GM21381 (cell line): ENCODE data around the gene EVI5L.
"Not testable (repeated sequence)": the region's sequence is repeated elsewhere in the genome, so short reads cannot be mapped to it uniquely, and the experiment has no call there.

Experiments
- ATAC-seq: cut with Tn5 transposase; IDR thresholded peaks from one replicate; pipeline ENCODE4 v1.9.1; 2021; ENCODE audit warnings: mild to moderate bottlenecking, moderate library complexity; ENCODE audit not compliant: unreplicated experiment

Gene EVI5L

DNA sequence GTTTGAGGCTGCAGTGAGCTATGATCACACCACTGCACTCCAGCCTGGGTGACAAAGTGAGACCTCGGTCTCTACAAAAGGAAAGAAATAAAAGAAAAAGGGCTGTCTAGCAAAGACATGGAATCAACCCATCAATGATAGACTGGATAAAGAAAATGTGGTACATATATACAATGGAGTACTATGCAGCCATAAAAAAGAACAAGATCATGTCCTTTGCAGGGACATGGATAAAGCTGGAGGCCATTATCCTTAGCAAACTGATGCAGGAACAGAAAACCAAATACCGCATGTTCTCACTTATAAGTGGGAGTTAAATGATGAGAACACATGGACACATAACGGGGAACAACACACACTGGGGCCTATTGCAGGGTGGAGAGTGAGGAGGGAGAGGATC lies 14.0 kb upstream of the EVI5L start:
- ATAC-seq, result not testable (repeated sequence)

DNA sequence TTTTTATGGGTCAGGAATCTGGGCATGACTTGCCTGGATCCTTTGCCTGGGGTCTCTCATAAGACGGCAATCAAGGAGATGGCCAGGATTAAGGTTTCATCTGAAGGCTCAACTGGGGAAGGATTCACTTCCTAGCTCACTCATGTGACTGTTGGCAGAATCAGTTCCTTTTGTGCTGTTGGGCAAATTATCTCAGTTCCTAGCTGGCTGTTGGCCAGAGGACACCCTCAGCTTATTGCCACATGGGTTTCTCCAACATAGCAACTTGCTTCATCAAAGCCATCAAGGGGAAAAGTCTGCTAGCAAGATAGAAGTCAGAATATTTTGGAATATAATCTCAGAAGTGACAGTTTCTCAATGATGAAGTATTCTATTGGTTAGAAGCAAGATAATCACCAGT lies 12.2 kb upstream of the EVI5L start:
- ATAC-seq, result no peak

DNA sequence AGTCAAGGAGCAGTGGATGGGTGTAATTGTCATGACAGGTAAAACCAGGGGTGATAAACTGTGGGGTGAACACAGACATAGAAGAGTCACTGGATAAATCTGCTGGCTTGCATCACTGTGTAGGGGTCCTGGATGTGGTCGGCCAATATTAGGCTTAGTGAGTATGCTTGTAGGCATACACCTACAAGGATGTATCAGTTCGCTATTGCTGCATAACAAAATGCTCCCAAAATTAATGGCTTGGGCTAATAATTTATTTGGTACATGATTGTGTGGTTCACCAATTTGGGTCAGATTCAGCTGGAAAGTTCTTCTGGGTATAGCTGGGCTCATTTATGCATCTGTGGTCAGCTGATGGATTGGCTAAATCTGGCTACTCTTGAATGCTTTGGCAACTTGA lies 11.2 kb upstream of the EVI5L start:
- ATAC-seq, result no peak

DNA sequence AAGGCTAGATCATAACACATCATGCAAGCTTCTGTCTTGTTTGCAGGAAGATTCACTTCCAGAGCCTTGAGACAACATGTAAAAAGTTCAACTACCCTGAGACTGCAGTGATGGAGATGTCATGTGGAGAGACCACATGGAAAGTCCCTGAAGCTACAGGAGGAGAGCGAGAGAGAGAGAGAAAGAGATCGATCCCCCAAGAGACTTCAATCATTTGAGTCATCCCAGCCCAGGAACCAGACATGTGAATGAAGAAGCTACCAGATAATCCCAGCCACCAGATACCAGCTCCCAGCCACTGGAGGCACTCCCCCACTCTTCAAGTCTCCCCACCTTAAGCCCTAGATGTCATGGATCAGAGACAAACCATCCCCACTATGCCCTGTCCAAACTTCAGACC lies 10.7 kb upstream of the EVI5L start:
- ATAC-seq, result no peak

DNA sequence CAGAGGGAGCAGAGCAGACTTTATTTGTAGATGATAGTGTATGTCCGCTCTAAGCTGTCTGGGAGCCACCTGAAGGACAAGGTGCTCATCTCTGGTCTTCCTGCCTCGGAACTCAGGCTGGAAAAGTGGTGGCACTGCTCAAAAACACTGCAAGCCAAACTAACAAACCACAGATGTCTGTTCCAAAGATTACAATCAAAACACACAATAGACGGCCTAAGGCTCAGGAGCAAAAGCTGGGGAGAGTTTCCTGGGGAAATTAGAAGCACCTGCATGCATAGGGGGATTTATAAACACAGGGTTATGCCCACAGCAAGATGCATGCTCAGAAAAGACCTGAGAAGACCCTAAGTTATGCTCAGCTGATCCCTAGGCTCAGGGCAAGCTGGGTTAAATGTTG lies 9.4 kb upstream of the EVI5L start:
- ATAC-seq, result no peak

DNA sequence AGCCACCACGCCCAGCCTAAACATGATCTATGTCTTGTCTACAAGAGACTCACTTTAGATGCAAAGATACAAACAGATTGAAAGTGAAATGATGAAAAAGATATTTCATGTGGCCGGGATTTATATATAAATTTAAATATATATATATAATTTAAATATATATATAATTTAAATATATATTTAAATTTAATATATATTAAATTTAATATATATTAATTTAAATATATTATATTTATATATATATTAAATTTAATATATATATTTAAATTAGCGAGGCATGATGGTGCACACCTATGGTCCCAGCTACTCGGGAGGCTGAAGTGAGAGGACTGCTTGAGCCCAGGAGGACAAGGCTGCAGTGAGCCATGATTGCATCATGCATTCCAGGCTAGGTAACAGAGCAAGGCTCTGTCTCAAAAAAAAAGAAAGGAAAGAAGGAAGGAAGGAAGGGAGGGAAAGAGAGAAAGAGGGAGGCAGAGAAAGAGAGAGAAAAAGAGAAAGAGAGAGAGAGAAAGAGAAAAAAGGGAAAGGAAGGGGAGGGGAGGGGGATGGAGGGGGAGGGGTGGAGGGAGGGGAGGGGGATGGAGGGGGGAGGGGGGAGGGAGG lies 7.0 kb upstream of the EVI5L start:
- ATAC-seq, result no peak

DNA sequence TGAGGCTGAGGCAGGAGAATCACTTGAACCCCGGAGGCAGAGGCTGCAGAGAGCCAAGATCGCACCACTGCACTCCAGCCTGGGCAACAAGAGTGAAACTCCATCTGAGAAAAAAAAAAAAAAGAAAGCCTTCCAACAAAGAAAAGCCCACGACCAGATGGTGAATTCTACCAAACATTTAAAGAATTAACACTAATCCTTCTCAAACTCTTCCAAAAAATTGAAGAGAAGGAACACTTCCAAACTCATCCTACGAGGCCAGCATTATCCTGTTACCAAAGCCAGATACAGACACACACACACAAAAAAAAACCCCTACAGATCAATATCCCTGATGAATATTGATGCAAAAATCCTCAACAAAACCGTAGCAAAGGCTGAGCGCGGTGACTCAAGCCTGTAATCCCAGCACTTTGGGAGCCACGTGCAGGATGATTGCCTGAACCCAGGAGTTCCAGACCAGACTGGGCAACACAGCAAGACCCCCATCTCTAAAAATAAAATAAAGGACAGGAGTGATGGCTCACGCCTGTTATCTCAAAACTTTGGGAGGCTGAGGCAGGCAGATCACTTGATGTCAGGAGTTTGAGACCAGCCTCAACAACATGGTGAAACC lies 6.2 kb upstream of the EVI5L start:
- ATAC-seq, result no peak

DNA sequence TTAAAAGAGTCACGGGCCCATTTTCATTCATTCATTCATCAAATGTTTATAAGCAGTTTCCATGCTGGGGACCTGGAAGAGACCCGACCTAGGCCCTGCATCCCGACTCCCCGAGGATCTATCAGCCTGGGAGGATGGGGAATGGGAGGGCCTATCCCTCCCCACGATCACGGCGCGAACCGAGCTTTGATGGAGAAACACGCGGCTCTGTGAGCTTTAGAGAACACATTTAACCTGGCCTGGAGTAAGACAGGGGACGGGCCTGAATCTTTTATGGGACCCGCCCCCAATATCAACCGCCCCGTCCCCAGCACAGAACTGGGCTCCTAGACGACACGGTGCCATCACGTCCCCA lies 875 bp upstream of the EVI5L start:
- no peak for ATAC-seq

DNA sequence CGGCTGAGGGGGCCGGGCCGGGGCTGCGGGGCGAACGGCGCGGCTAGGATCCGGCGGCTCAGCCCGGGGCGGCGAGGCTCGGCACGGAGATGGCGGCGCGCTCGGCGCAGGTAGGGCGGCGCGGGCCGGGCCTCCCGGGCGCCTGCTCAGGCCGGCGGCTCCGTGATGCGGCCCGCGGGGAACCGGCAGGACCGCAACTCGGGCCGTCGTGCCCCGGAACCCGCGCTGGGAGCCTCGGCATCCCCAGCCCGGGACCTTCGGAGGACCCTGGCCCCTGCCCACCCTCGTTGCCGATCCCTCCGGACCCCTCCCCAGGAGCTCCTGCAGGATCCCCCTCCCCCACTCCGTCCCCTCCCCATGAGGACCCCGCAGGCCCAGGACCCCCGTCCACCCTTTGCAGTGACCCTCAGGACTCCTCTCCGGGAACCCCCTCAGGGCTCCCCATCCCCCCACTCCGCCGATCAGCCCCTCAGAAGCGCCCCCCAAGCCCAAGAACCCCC lies 304 bp downstream of the EVI5L start:
- ATAC-seq, result no peak

DNA sequence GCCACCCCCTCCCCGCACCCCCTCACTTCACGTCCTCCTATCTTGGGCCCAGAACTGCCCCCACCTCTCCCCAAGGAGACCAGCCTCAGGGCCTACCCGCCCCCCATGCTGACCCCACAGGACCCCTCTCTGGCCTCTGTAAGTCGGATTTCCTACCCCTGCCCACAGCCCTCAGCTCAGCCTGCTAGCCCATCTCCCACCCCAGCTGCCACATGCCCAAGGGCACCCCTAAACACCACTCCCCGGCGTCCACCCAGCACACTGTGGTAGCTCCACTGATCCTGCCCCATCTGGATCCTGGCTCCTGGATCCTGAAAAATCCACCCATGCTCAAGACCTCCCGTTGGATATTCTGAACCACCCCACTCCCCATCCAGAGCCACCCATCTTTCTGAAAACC lies 805 bp downstream of the EVI5L start:
- ATAC-seq, result no peak

DNA sequence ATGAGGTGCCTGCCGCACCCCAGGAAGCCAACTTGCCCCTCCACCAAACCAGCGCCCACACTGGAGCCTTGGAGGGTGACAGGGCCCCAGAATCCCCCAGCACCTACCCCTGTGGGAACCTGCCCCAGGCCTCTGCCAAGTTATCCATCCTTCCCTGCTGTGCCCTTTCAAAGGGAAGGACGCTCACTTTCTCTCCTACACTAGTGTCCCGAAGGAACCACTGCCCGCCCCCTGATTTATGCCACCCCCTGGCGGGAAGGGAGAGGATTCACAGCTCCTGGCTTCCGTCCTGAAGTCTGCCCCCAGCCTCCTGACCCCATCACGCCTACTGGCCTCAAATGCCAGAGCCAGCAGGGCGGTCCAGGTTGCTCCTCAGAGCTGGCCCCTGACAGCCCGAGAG lies 1.4 kb downstream of the EVI5L start:
- no peak for ATAC-seq

DNA sequence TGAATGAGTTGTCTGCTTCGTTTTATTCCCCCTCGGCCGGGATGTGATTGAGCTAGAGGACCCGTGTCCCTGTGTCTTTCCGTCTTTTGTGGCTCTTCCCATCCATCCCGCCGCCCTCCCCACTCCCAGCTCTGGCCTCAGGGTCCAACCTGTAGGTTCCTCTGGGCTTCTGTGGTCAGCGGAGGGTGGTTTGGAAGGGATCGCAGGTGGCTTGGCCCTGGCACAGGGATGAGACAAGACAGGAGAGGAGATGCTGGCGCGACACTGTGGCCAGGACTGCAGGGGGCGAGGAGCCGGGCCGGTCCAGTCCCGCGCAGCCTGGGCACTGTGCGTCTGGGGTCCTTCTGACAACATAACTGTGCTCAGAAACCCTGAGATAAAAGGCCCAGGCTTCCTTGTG lies 2.0 kb downstream of the EVI5L start:
- no peak for ATAC-seq

DNA sequence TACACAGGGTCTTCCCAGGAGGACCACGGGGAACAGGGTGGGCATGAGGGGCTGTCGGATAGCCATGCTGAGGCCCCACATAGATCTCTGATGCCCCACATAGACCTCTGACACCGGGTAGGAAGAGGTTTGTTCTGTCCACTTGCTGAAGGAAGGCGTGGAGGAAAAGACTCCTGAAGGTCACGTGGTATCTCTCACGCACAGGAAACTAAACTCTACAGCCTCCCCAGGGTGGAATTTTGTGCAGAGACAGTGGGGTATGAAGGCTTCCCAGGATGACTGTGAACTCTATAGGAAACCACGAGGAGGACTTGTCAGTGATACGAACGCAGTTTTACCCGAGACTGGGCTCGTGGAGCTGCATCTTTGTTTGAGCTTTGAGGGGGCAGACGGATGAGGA lies 2.8 kb downstream of the EVI5L start:
- ATAC-seq, result no peak

DNA sequence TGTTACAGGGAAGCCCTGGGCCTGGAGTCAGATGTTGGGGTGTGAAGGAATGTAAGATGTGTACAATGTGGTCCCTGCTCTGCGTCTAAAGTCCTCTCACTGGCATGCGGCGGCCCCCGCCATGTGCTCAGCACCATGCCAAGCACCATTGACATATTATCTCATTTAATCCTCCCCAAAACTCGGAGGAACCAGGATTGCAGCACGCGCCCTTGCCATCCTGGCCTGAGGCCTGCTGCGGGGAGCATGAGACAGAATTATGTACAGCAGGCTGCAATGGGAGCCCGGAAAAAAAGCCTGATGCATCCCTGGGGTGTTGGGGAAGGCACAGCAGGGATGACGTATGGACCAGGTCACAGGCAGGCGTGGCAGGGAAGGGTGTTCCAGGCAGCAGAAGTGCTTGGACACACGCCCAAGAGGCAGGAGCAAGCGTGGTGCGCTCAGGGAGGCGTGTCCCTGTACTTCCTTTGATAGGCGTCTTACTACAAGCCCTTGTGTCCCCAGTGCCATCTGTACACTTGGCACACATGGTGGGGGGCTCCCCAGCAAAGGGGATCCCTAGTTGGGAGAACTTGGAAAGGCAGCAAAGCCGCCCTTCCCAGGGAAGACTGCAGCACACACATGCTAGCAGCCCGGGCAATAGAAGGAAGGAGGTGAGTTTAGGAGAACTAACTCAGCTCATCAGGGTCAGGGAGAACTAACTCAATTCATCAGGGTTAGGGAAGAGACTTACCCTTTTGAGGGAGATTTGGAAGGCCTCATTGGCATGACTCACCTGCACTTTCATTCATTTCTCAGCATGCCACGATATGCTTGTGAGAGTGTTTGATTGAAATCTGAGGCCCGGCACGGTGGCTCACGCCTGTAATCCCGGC lies 3.4 kb downstream of the EVI5L start:
- no peak for ATAC-seq

DNA sequence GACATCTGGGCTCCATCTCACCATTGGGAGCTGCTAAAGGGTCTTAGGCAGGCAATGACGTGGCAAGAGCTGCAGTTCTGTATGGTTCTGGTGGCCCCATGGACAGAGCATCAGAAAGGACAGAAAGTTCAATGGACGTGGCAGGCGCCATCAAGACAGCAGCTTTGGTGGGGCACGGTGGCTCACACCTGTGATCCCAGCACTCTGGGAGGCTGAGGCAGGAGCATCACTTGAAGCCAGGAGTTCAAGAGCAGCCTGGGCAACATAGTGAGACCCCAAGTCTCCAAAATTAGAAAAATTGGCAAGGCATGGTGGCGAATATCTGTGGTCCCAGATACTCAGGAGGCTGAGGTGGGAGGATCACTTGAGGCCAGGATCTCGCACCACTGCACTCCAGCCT lies 9.5 kb downstream of the EVI5L start:
- ATAC-seq, result no peak

DNA sequence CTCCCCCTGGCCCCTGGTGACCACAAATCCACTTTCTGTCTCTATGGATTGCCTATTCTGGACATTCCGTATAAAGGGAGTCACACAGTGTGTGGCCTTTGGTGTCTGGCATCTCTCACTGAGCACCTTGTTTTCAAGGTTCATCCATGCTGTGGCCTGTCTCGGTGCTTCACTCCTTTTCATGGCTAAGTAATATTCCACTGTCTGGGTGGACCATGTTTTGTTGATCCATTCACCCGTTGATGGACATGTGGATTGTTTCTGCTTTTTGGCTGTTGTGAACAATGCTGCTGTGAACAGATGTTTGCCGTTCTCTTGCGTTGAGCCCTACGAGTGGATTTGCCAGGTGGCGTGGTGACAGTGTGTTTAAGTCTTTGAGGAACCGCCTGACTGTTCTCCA lies 10.6 kb downstream of the EVI5L start:
- ATAC-seq, result no peak

DNA sequence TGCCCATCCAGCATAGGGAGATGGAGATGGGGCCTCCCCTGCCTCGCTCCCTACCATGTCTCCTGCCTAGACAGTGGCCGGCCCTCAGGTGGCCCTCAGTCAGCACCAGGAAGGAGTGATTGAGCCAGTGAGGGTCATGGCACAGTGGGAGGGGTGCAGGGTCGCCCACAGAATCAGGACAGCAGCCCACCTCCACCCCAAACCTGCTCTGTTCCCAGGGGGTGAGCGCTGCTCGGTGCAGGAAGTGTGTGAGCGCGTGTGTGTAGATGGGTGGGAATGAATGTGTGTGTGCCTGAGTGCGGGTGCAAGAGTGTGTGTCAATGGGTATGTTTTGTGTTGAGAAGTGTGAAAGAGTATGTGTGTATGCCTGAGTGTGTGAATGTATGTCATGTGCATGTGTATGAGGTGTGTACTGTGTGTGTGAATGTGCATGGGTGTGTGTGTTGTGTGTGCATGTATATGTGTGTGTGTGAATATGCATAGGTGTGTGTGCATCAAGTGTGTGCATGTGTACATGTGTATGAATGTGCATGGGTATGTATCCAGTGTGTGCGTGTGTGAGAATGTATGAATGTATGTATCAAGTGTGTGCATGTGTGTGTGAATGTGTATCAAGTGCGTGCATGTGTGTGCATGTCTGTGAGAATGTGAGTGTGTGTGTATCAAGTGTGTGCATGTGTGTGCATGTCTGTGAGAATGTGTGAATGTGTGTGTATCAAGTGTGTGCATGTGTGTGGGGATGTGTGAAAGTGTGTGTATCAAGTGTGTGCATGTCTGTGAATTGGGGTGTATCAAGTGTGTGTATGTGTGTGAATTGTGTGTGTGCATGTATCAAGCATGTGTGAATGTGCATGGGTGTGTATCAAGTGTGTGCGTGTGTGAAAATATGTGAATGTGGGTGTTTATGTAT lies 12.0 kb downstream of the EVI5L start:
- ATAC-seq, result no peak

DNA sequence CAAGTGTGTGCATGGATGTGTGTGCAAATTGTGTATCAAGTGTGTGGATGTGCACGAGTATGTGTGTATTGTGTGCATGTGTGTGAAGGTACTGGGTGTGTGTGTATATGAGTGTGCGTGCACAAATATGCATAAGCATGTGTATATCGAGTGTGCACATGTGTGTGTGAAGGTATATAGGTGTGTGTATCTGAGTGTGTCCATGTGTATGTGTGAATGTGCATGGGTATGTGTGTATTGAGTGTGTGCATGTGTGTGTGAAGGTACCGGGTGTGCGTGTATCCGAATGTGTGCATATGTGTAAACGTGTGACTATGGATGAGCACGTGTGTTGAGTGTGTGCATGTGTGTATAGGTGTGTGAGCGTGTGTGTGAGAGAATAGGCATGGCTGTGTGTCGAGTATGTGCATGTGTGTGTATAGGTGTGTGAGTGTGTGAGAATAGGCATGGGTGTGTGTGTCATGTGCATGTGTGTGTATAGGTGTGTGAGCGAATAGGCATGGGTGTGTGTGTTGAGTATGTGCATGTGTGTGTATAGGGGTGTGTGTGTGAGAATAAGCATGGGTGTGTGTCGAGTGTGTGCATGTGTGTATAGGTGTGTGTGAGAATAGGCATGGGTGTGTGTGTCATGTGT lies 12.8 kb downstream of the EVI5L start:
- ATAC-seq, result no peak

DNA sequence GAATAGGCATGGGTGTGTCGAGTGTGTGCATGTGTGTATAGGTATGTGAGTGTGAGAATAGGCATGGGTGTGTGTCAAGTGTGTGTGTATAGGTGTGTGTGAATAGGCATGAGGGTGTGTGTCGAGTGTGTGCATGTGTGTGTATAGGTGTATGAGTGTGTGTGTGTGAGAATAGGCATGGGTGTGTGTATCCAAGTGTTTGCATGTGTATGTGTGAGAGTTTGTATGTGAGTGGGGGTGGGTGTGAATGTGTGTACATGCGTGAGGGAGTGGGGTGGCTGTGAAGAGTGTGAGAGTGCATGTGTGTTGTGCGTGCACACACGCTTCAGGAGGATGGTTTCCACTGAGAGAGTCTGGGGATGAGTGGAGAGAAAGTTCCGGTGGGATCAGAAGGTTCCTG lies 13.5 kb downstream of the EVI5L start:
- no peak for ATAC-seq

DNA sequence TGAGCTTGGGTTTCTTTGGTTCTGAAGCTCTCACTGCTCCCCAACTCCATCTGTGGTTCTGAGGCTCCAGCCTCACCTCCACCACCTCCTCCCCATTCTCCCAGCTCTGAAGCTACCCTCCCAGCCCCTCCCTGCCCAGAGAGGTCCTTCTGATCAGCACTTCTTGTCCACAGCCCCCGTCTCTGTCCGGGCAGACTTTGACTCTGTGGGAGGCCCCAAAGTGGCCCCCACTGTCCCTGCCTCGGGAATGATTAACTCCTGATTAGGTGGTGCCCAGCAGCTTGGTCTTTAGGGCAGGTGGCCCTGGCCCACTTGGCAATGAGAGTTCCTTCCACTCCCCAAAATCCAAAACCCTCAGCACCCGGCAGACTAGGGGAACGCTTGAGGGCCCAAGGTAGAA lies 14.4 kb downstream of the EVI5L start:
- no peak for ATAC-seq

DNA sequence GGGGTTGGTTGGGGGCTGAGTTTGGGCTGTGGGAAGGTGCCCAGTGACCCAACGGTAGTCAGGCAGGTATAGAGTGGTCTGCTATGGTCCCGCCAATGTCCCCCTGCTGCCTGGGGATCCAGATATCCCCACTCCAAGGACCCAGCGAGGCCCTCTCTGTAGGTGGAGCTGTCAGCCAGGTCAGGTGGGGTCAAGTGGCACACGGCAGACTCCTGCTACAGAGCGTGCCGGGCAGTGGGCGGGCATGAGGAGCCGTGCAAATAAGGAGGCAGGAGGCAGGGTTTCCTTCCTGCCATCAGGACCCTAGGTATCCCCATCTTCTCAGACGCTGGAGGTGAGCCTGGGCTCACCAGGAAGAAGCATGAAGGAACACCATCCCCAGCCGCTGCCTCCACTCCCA lies 14.9 kb downstream of the EVI5L start:
- ATAC-seq, result no peak
